Thyroid gland (tissue), 4 donors: Measurements from ENCODE around the gene TMC1.

Experiments used
- CTCF ChIP-seq, 6 experiments: fragments of 200-600 bp in 3 of 6; fragments of 450-650 bp in 3 of 6; sonication (generic) in 3 of 6; IDR thresholded peaks; one replicate each; pipeline ENCODE4 v1.5.1; 2016 to 2019; ENCODE audit warnings: antibody characterized with exemption in 6 of 6, mild to moderate bottlenecking in 2 of 6, inconsistent platforms in 1 of 6, moderate library complexity in 1 of 6
- POLR2A ChIP-seq, 2 donors: fragments of 450-650 bp; IDR thresholded peaks; one replicate each; pipeline ENCODE4 v1.6.1; 2017; ENCODE audit warnings: antibody characterized with exemption in 2 of 2, mild to moderate bottlenecking in 2 of 2, moderate library complexity in 1 of 2

GRCh38 chr9:72598639-72599038 lies 77.2 kb downstream of the TMC1 start:
- TF ChIP-seq POLR2A (IDR thresholded peaks at IDR 0.05): no peak
- TF ChIP-seq CTCF (IDR thresholded peaks at IDR 0.05): no peak
